Adrenal gland (tissue), 5 donors: ENCODE results near the gene NFKBIB.

Experiments used
- POLR2A ChIP-seq, 2 donors: fragments of 450-650 bp; IDR thresholded peaks; one replicate each; pipeline ENCODE4 v1.6.1; 2017; ENCODE audit warnings: antibody characterized with exemption in 2 of 2, mild to moderate bottlenecking in 2 of 2, moderate library complexity in 1 of 2
- TF ChIP-seq, protein P1 (sequence below), 6 experiments: fragments of 450-650 bp in 4 of 6; fragments of 200-600 bp in 2 of 6; sonication (generic) in 1 of 6; IDR thresholded peaks; 1 replicate in 5 of 6; 2 replicates in 1 of 6; pipeline versions ENCODE4 v1.5.1 to v1.8.0; 2016 to 2021; ENCODE audit warnings: antibody characterized with exemption in 6 of 6, mild to moderate bottlenecking in 2 of 6, moderate library complexity in 1 of 6
- donor health status: DM: no; HTN: no; CAD: no.

DNA sequence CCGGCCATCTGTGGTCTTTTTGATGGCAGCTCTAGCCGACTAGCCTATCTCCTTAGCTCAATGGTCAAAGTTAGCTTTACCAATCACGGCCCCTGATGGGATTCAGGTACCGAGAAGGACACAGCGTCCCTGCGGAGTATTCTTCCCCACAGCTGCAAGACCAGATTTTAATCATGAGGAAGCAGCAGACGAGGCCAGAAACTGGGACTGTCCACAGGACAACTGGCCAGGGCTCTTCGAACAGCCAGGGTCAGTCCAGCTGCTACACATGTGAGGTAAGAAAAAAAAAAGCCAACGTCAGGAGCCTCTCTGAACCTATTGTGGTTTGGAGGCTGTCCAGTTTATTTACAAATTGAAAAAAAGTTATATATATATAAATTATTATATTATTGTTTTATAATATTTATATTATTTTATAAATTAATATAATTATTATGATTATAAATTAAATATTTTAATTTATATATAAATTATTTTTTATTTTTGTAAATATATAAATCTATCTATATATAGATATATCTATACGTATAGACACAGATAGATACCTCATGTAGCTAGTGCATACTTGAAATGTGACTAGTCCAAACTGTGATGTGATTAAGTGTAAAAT lies 32.5 kb upstream of the NFKBIB start:
- TF ChIP-seq, protein P1, sequence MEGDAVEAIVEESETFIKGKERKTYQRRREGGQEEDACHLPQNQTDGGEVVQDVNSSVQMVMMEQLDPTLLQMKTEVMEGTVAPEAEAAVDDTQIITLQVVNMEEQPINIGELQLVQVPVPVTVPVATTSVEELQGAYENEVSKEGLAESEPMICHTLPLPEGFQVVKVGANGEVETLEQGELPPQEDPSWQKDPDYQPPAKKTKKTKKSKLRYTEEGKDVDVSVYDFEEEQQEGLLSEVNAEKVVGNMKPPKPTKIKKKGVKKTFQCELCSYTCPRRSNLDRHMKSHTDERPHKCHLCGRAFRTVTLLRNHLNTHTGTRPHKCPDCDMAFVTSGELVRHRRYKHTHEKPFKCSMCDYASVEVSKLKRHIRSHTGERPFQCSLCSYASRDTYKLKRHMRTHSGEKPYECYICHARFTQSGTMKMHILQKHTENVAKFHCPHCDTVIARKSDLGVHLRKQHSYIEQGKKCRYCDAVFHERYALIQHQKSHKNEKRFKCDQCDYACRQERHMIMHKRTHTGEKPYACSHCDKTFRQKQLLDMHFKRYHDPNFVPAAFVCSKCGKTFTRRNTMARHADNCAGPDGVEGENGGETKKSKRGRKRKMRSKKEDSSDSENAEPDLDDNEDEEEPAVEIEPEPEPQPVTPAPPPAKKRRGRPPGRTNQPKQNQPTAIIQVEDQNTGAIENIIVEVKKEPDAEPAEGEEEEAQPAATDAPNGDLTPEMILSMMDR (IDR thresholded peaks at IDR 0.05) = no peak
- no peak for TF ChIP-seq POLR2A (IDR thresholded peaks at IDR 0.05)
